Measurements from ENCODE around the gene OTOP2.

OTOP2 gene

GRCh38 chr17:74959826-74960515 lies 35.9 kb downstream of the OTOP2 start:
- H3K4me1 ChIP-seq (ENCODE audit: control insufficient read depth in 1 of 2, insufficient read depth in 1 of 2, low read depth in 1 of 2, low read length in 1 of 2) = peaks cover 0 to 6% of the 10 kb centered on the region in 2 experiments
- no peaks in the 10 kb centered on the region for H3K36me3 ChIP-seq
- H3K4me3 ChIP-seq (ENCODE audit: low read depth in 1 of 2, low read length in 1 of 2) = no peak overlapping the region
- TF ChIP-seq CTCF (IDR thresholded peaks at IDR 0.05) = no peak
- peaks cover 7% of the 10 kb centered on the region for H3K9me3 ChIP-seq
- H3K27me3 ChIP-seq = peaks cover 43% of the 10 kb centered on the region
- no peak overlapping the region for H3K27ac ChIP-seq

- H3K27ac ChIP-seq = no peak overlapping the region
- no peak for TF ChIP-seq CTCF (IDR thresholded peaks at IDR 0.05)
- peaks cover 49% of the 10 kb centered on the region for H3K27me3 ChIP-seq
- no peak overlapping the region for H3K4me3 ChIP-seq (ENCODE audit: low read depth in 1 of 2, low read length in 1 of 2)
- peaks cover 0 to 6% of the 10 kb centered on the region in 2 experiments for H3K4me1 ChIP-seq (ENCODE audit: control insufficient read depth in 1 of 2, insufficient read depth in 1 of 2, low read depth in 1 of 2, low read length in 1 of 2)
- H3K9me3 ChIP-seq = peaks cover 7% of the 10 kb centered on the region
- no peaks in the 10 kb centered on the region for H3K36me3 ChIP-seq
These were observed 36.7 kb downstream of the OTOP2 start for GRCh38 chr17:74960570-74961342.

GRCh38 chr17:74961657-74962350 lies 37.7 kb downstream of the OTOP2 start:
- peak; percentile 76 for TF ChIP-seq CTCF (IDR thresholded peaks at IDR 0.05)
- H3K4me3 ChIP-seq (ENCODE audit: low read depth in 1 of 2, low read length in 1 of 2) = no peak overlapping the region

GRCh38 chr17:74962622-74963394 lies 38.7 kb downstream of the OTOP2 start:
- H3K27ac ChIP-seq = no peak overlapping the region
- H3K4me3 ChIP-seq (ENCODE audit: low read depth in 1 of 2, low read length in 1 of 2) = no peak overlapping the region
- peaks cover 0 to 6% of the 10 kb centered on the region in 2 experiments for H3K4me1 ChIP-seq (ENCODE audit: control insufficient read depth in 1 of 2, insufficient read depth in 1 of 2, low read depth in 1 of 2, low read length in 1 of 2)
- H3K27me3 ChIP-seq = peaks cover 49% of the 10 kb centered on the region
- no peaks in the 10 kb centered on the region for H3K36me3 ChIP-seq
- no peak for TF ChIP-seq CTCF (IDR thresholded peaks at IDR 0.05)
- no peaks in the 10 kb centered on the region for H3K9me3 ChIP-seq

More at GRCh38 chr17:74961657-74962350, 37.7 kb downstream of the OTOP2 start:
- H3K27me3 ChIP-seq = peaks cover 49% of the 10 kb centered on the region
- no peak overlapping the region for H3K27ac ChIP-seq
- H3K36me3 ChIP-seq = no peaks in the 10 kb centered on the region
- peaks cover 2% of the 10 kb centered on the region for H3K9me3 ChIP-seq
- H3K4me1 ChIP-seq (ENCODE audit: control insufficient read depth in 1 of 2, insufficient read depth in 1 of 2, low read depth in 1 of 2, low read length in 1 of 2) = peaks cover 0 to 6% of the 10 kb centered on the region in 2 experiments

- TF ChIP-seq CTCF (IDR thresholded peaks at IDR 0.05) = no peak
- H3K4me1 ChIP-seq (ENCODE audit: control insufficient read depth in 1 of 2, insufficient read depth in 1 of 2, low read depth in 1 of 2, low read length in 1 of 2) = peaks cover 0 to 6% of the 10 kb centered on the region in 2 experiments
- no peaks in the 10 kb centered on the region for H3K36me3 ChIP-seq
- H3K9me3 ChIP-seq = no peaks in the 10 kb centered on the region
- H3K27me3 ChIP-seq = peaks cover 47% of the 10 kb centered on the region
- no peak overlapping the region for H3K27ac ChIP-seq
- no peak overlapping the region for H3K4me3 ChIP-seq (ENCODE audit: low read depth in 1 of 2, low read length in 1 of 2)
These were observed 39.6 kb downstream of the OTOP2 start for GRCh38 chr17:74963656-74964055.

Measured in neutrophil (primary cell).